Measurements from ENCODE around the gene ADH4. TPM values are rescaled to one million over a fixed set of nuclear protein-coding genes. Genes with fewer than 3 reads are reported as not detected.

The ADH4 gene
- total RNA-seq (2011; cell fraction: chromatin; rRNA removed; ENCODE audit: low replicate concordance): not detected in 2 replicates
- not detected in 2 replicates for total RNA-seq (2011; cell fraction: nucleolus; rRNA removed)
- not detected in 2 replicates for total RNA-seq (2011; cell fraction: nucleoplasm; rRNA removed)
- total RNA-seq (2014; rRNA removed) (not detected in 2 replicates), total RNA-seq (2014; rRNA removed; fragmentation: Illumina TruSeq; extraction: Trizol) (not detected in 2 replicates), total RNA-seq (2015; rRNA removed; fragmentation: Illumina TruSeq; extraction: Trizol) (not detected in 2 replicates), total RNA-seq (2021) (not detected in 2 replicates), polyA plus RNA-seq (2011; rRNA removed) (not detected in 2 replicates), polyA plus RNA-seq (2014; fragmentation: Illumina TruSeq; extraction: Trizol) (not detected in 2 replicates), polyA plus RNA-seq (2014; fragmentation: Nextera tagmentation; extraction: Ambion mirVana) (not detected), polyA plus RNA-seq (2014; rRNA removed) (not detected in 2 replicates), polyA minus RNA-seq (2011; rRNA and poly(A)+ RNA removed) (not detected in 2 replicates), Bru-seq, nascent RNA (not detected), BruChase-seq, experiment 1, labeled RNA remaining after a 2-hour chase (not detected), BruChase-seq, experiment 2, labeled RNA remaining after a 6-hour chase (not detected)
- polyA plus RNA-seq (2011; cell fraction: cytosol; rRNA removed): not detected in 2 replicates
- not detected in 2 replicates for polyA plus RNA-seq (2011; cell fraction: nucleus; rRNA removed)
- not detected in 2 replicates for polyA plus RNA-seq (2012)
- polyA minus RNA-seq (2011; cell fraction: cytosol; rRNA and poly(A)+ RNA removed): not detected in 2 replicates
- polyA minus RNA-seq (2011; cell fraction: nucleus; rRNA and poly(A)+ RNA removed): not detected in 2 replicates
- long read RNA-seq, experiment 1: 0 reads
- long read RNA-seq, experiment 2: 0 reads
- long read RNA-seq, experiment 3: 0 reads

DNA sequence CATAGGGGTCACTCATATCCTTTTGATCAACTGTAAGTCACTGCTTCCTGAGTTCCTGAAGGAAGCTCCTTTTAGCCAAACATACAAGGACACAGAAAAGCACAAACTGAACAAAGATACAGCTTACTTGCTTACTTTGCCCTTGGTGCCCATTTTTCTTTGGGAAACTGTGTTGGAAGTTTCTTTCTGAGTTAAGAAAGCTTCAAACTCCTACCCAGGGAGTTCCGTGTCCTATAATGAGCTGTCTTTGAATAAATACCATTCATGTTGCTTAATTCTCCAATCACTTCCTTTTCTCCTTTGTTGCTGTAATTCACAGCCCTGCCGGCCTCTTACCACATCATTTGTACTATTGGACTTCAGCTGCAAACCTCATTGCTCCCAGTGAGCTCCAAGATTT is at the start of gene ADH4:
Gene ADH4, minus strand, starts transcription at position 228 of the 400 bp plus-strand sequence. Its CDS starts 75 bp downstream, at position 153.
- POLR2A ChIA-PET: interaction anchor here (1.3 kb wide), 1 partner anchor 11 kb away, joined by 3 read pairs; no protein-coding TSS in a partner anchor
- no peaks in the 10 kb centered on the region for H3K36me3 ChIP-seq (ENCODE audit: control insufficient read depth, insufficient read depth, low read length)
- no peaks in the 10 kb centered on the region for H3K9me3 ChIP-seq (replicated peaks; ENCODE audit: control insufficient read depth, insufficient read depth, low read depth, low read length)
- no peak within 1 kb of the TSS for H3K27ac ChIP-seq (ENCODE audit: extremely low read depth, low read depth, low read length)
- CTCF ChIA-PET (ENCODE audit: low intra/inter-chr PET ratio): no interaction called here
- no peaks in the 10 kb centered on the region for H3K27me3 ChIP-seq (ENCODE audit: control insufficient read depth in 2 of 2, insufficient read depth in 2 of 2, low read length in 2 of 2)
- ATAC-seq: no peak
- no TSS peak for BruUV-seq (replicated peaks)
- no peak within 1 kb of the TSS for H2AFZ ChIP-seq (ENCODE audit: low read depth, low read length)
- in situ Hi-C loops (cut with MboI) (no loop called here), intact Hi-C loops (cut with micrococcal nuclease) (no loop called here)
- no peaks in the 10 kb centered on the region for H4K20me1 ChIP-seq (replicated peaks; ENCODE audit: control insufficient read depth, insufficient read depth, low read length)
- no peaks in the 10 kb centered on the region for H3K9me1 ChIP-seq (ENCODE audit: control insufficient read depth, insufficient read depth, low read length)
- FAIRE-seq: no peak
- no peak within 1 kb of the TSS for H3K9ac ChIP-seq (ENCODE audit: insufficient read depth in 1 of 2, low read depth in 2 of 2, low read length in 2 of 2)
- H3K4me2 ChIP-seq (ENCODE audit: insufficient read depth, low read length): no peak within 1 kb of the TSS
- WGBS (ENCODE audit: insufficient coverage, low coverage, missing lambda C conversion rate): 0% methylated on average over 2 of the region's 2 CpGs
- no peaks in the 10 kb centered on the region for H3K4me1 ChIP-seq (replicated peaks in 1 of 2; ENCODE audit: control insufficient read depth in 2 of 2, insufficient read depth in 2 of 2, low read length in 2 of 2)
- H3K79me2 ChIP-seq (ENCODE audit: control insufficient read depth, insufficient read depth, low read length): no peaks in the 10 kb centered on the region
- no peak within 1 kb of the TSS for H3K4me3 ChIP-seq
- no peak for DNase-seq (ENCODE audit: extremely low read depth in 1 of 4, low spot score in 3 of 4)
- TF ChIP-seq BHLHE40 (IDR thresholded peaks at IDR 0.05; ENCODE audit: low read length) (no peak), ZNF586 (CRISPR knock-in tag; conservative IDR thresholded peaks at IDR 0.05) (no peak), ZNF444 (CRISPR knock-in tag; IDR thresholded peaks at IDR 0.05) (no peak), SMAD4 (CRISPR knock-in tag; conservative IDR thresholded peaks at IDR 0.05) (no peak), RBFOX2 (IDR thresholded peaks at IDR 0.05; ENCODE audit: low read depth, low read length) (no peak), SAFB2 (IDR thresholded peaks at IDR 0.05; ENCODE audit: borderline replicate concordance, low read depth, low read length, severe bottlenecking) (no peak), SRSF1 (IDR thresholded peaks at IDR 0.05; ENCODE audit: low read depth, low read length) (no peak), NFE2L1 (tag; IDR thresholded peaks at IDR 0.05; ENCODE audit: borderline replicate concordance, low read depth) (no peak), STAT5A (IDR thresholded peaks at IDR 0.05; ENCODE audit: borderline replicate concordance, low read length) (no peak), BCL6 (CRISPR knock-in tag; IDR thresholded peaks at IDR 0.05) (no peak)
- TF ChIP-seq, protein P1, sequence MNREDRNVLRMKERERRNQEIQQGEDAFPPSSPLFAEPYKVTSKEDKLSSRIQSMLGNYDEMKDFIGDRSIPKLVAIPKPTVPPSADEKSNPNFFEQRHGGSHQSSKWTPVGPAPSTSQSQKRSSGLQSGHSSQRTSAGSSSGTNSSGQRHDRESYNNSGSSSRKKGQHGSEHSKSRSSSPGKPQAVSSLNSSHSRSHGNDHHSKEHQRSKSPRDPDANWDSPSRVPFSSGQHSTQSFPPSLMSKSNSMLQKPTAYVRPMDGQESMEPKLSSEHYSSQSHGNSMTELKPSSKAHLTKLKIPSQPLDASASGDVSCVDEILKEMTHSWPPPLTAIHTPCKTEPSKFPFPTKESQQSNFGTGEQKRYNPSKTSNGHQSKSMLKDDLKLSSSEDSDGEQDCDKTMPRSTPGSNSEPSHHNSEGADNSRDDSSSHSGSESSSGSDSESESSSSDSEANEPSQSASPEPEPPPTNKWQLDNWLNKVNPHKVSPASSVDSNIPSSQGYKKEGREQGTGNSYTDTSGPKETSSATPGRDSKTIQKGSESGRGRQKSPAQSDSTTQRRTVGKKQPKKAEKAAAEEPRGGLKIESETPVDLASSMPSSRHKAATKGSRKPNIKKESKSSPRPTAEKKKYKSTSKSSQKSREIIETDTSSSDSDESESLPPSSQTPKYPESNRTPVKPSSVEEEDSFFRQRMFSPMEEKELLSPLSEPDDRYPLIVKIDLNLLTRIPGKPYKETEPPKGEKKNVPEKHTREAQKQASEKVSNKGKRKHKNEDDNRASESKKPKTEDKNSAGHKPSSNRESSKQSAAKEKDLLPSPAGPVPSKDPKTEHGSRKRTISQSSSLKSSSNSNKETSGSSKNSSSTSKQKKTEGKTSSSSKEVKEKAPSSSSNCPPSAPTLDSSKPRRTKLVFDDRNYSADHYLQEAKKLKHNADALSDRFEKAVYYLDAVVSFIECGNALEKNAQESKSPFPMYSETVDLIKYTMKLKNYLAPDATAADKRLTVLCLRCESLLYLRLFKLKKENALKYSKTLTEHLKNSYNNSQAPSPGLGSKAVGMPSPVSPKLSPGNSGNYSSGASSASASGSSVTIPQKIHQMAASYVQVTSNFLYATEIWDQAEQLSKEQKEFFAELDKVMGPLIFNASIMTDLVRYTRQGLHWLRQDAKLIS (CRISPR knock-in tag; IDR thresholded peaks at IDR 0.05): no peak
- TF ChIP-seq, protein P2, sequence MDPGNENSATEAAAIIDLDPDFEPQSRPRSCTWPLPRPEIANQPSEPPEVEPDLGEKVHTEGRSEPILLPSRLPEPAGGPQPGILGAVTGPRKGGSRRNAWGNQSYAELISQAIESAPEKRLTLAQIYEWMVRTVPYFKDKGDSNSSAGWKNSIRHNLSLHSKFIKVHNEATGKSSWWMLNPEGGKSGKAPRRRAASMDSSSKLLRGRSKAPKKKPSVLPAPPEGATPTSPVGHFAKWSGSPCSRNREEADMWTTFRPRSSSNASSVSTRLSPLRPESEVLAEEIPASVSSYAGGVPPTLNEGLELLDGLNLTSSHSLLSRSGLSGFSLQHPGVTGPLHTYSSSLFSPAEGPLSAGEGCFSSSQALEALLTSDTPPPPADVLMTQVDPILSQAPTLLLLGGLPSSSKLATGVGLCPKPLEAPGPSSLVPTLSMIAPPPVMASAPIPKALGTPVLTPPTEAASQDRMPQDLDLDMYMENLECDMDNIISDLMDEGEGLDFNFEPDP (CRISPR knock-in tag; IDR thresholded peaks at IDR 0.05): no peak

Data from K562 (cell line).